CD14-positive monocyte (primary cell): ENCODE measurements around the gene MOB3B. TPM values are rescaled to one million over a fixed set of nuclear protein-coding genes. Genes with fewer than 3 reads are reported as not detected.
A peak's percentile ranks its signal among the peaks of the same experiment; 100 is the strongest.

ENCODE experiments used
- DNase-seq, 3 donors: peaks; one replicate each; pipeline ENCODE4 v3.0.0-alpha.2; 2011 to 2022
- H2AFZ ChIP-seq: 2 replicates; pipeline ENCODE4 v1.6.0; 2012; ENCODE audit warnings: mild to moderate bottlenecking, low read depth, low read length, inconsistent platforms; ENCODE audit not compliant: insufficient read depth, poor library complexity, severe bottlenecking
- H3K27ac ChIP-seq, 2 donors: 1 replicate in 1 of 2; 2 replicates in 1 of 2; pipeline ENCODE4 v1.5.1; 2012 to 2013; ENCODE audit warnings: low read length in 2 of 2, control low read depth in 1 of 2, inconsistent platforms in 1 of 2, low read depth in 1 of 2, mild to moderate bottlenecking in 1 of 2
- H3K27me3 ChIP-seq, 2 donors: one replicate each; pipeline versions ENCODE4 v1.6.0 to v1.6.1; 2011 to 2013; ENCODE audit warnings: low read length in 2 of 2; ENCODE audit not compliant: control insufficient read depth in 2 of 2, insufficient read depth in 2 of 2
- H3K36me3 ChIP-seq, 2 donors: replicated peaks in 1 of 2; 1 replicate in 1 of 2; 2 replicates in 1 of 2; pipeline versions ENCODE4 v1.5.1 to v1.6.1; 2012 to 2013; ENCODE audit warnings: low read length in 2 of 2, control low read depth in 1 of 2, inconsistent platforms in 1 of 2, mild to moderate bottlenecking in 1 of 2; ENCODE audit not compliant: insufficient read depth in 2 of 2, control insufficient read depth in 1 of 2
- H3K4me1 ChIP-seq, 2 donors: 1 replicate in 1 of 2; 2 replicates in 1 of 2; pipeline versions ENCODE4 v1.5.1 to v1.6.1; 2012 to 2013; ENCODE audit warnings: low read length in 2 of 2, control low read depth in 1 of 2, inconsistent platforms in 1 of 2, mild to moderate bottlenecking in 1 of 2, moderate library complexity in 1 of 2; ENCODE audit not compliant: insufficient read depth in 2 of 2, control insufficient read depth in 1 of 2
- H3K4me2 ChIP-seq: replicated peaks from 2 replicates; pipeline ENCODE3; 2012; ENCODE audit warnings: low read length, moderate library complexity, mild to moderate bottlenecking; ENCODE audit not compliant: poor library complexity, severe bottlenecking; ENCODE audit errors: extremely low read depth
- H3K4me3 ChIP-seq, 3 experiments: fragments of 200-600 bp in 1 of 3; sonication (generic) in 1 of 3; replicated peaks in 1 of 3; 1 replicate in 2 of 3; 2 replicates in 1 of 3; pipeline ENCODE4 v1.5.1; 2011 to 2013; ENCODE audit warnings: low read length in 3 of 3, mild to moderate bottlenecking in 3 of 3, control low read depth in 2 of 3, low read depth in 2 of 3, inconsistent platforms in 1 of 3, moderate library complexity in 1 of 3
- H3K79me2 ChIP-seq: 2 replicates; pipeline ENCODE4 v1.6.0; 2012; ENCODE audit warnings: mild to moderate bottlenecking, control low read depth, inconsistent platforms, low read length, moderate library complexity; ENCODE audit not compliant: insufficient read depth
- H3K9ac ChIP-seq: 2 replicates; pipeline ENCODE4 v1.6.0; 2017; ENCODE audit warnings: low read length, mild to moderate bottlenecking; ENCODE audit not compliant: insufficient read depth, poor library complexity, severe bottlenecking
- H3K9me3 ChIP-seq, 2 donors: replicated peaks in 1 of 2; 1 replicate in 1 of 2; 2 replicates in 1 of 2; pipeline versions ENCODE4 v1.5.1 to v1.6.1; 2012 to 2013; ENCODE audit warnings: low read length in 2 of 2, control low read depth in 1 of 2; ENCODE audit not compliant: control insufficient read depth in 1 of 2, insufficient read depth in 1 of 2
- H4K20me1 ChIP-seq: 2 replicates; pipeline ENCODE4 v1.6.0; 2012; ENCODE audit warnings: mild to moderate bottlenecking, low read length, control low read depth, moderate library complexity; ENCODE audit not compliant: insufficient read depth
- H3K27ac Mint-ChIP-seq, 7 donors: one replicate each; pipeline ENCODE4 v1.8.0; 2020; ENCODE audit warnings: mild to moderate bottlenecking in 7 of 7, mixed read lengths in 7 of 7, moderate library complexity in 6 of 7, inconsistent platforms in 2 of 7
- H3K27me3 Mint-ChIP-seq, 3 donors: one replicate each; pipeline ENCODE4 v1.8.0; 2021 to 2022; ENCODE audit warnings: low read depth in 3 of 3, mild to moderate bottlenecking in 3 of 3, mixed read lengths in 3 of 3, moderate library complexity in 3 of 3, inconsistent platforms in 1 of 3
- H3K36me3 Mint-ChIP-seq, 2 donors: one replicate each; pipeline ENCODE4 v1.8.0; 2020; ENCODE audit warnings: mixed read lengths in 2 of 2, inconsistent platforms in 1 of 2, mild to moderate bottlenecking in 1 of 2
- H3K4me1 Mint-ChIP-seq: one replicate; pipeline ENCODE4 v1.8.0; 2020; ENCODE audit warnings: mild to moderate bottlenecking, mixed read lengths
- H3K4me3 Mint-ChIP-seq, 2 donors: one replicate each; pipeline ENCODE4 v1.8.0; 2020; ENCODE audit warnings: mild to moderate bottlenecking in 2 of 2, mixed read lengths in 2 of 2, moderate library complexity in 1 of 2
- H3K9me3 Mint-ChIP-seq, 7 donors: one replicate each; pipeline ENCODE4 v1.8.0; 2020 to 2022; ENCODE audit warnings: mixed read lengths in 7 of 7, mild to moderate bottlenecking in 6 of 7, moderate library complexity in 6 of 7, inconsistent platforms in 2 of 7
- WGBS: methylation state at CpG from one replicate; pipeline ENCODE4 v1.1.5; 2013; ENCODE audit warnings: missing lambda C conversion rate; ENCODE audit not compliant: insufficient coverage; 5-methylcytosine and 5-hydroxymethylcytosine counted together
- intact Hi-C, 2 donors: fragments of 100-400 bp; cut with micrococcal nuclease; formaldehyde crosslinking; loops; one replicate each; pipeline versions ENCODE4 v1.15.0 to v1.15.1; 2023
- polyA plus RNA-seq, 3 donors: library from polyadenylated mRNA; depleted of rRNA in 1 of 3; unstranded in 2 of 3; stranded (reverse) in 1 of 3; fragments of 300-500 nt in 2 of 3; fragments of >200 nt in 1 of 3; fragmentation: Illumina TruSeq in 2 of 3; gene quantifications; 1 replicate in 2 of 3; 2 replicates in 1 of 3; pipeline ENCODE4 v1.2.3, GENCODE V29; 2012 to 2021
- TF ChIP-seq, protein P1 (sequence below): fragments of 200-600 bp; IDR thresholded peaks from one replicate; pipeline ENCODE4 v1.8.0; 2022; ENCODE audit warnings: antibody characterized with exemption, mild to moderate bottlenecking

Gene MOB3B
- polyA plus RNA-seq, 3 donors: 1.2 to 2.2 (median 1.4) TPM

DNA sequence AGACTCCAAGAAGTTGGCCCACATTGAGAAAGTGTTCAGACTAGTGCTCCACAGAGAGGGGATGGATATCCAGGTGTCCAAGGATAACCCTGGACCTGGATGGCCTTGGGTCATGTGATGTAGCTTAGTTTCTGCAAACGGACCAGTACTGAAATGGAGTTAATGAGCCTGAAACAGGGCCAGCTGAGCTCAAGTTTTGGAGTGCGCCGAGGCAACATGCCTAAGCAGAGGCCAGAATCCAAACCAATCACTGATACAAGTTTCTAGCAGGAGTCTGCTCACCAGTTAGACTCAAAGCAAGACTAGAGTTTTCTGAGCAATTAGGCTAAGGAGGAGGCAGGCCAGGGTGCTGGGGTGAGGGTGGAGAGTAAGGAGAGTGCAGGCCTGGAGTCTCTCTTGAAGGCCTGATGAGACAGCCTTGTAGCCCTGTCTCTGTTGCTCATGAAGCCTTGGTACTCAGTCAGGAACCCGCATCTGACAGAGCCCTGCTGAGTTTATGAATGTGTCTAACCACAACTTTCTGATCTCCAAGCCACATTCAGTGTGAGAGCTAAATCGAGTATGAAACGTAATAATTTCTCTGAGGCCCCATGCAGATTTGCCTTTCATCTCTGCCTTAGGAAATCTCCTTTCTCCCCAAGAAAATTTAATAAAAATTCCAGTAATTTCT lies 163.8 kb downstream of the MOB3B start:
- Histone ChIP-seq H3K4me3 (no peak overlapping the region), H3K27me3 (no peaks in the 10 kb centered on the region), H3K27ac (no peak overlapping the region), H3K79me2 (no peaks in the 10 kb centered on the region), H4K20me1 (no peaks in the 10 kb centered on the region), H2AFZ (no peak overlapping the region), H3K4me1 (peaks cover 10 to 27% of the 10 kb centered on the region in 2 donors), H3K36me3 (no peaks in the 10 kb centered on the region), H3K9ac (no peak overlapping the region), H3K4me2 (no peak overlapping the region), H3K9me3 (no peaks in the 10 kb centered on the region)
- peaks cover 0 to 12% of the 10 kb centered on the region in 2 donors for H3K36me3 Mint-ChIP-seq
- peaks cover 0 to 2% (median 0%) of the 10 kb centered on the region in 7 donors for H3K9me3 Mint-ChIP-seq
- H3K27me3 Mint-ChIP-seq: peaks cover 0 to 3% (median 2%) of the 10 kb centered on the region in 3 donors
- peak overlapping the region in 2 of 7 donors; percentile 11 to 39 for H3K27ac Mint-ChIP-seq
- TF ChIP-seq, protein P1, sequence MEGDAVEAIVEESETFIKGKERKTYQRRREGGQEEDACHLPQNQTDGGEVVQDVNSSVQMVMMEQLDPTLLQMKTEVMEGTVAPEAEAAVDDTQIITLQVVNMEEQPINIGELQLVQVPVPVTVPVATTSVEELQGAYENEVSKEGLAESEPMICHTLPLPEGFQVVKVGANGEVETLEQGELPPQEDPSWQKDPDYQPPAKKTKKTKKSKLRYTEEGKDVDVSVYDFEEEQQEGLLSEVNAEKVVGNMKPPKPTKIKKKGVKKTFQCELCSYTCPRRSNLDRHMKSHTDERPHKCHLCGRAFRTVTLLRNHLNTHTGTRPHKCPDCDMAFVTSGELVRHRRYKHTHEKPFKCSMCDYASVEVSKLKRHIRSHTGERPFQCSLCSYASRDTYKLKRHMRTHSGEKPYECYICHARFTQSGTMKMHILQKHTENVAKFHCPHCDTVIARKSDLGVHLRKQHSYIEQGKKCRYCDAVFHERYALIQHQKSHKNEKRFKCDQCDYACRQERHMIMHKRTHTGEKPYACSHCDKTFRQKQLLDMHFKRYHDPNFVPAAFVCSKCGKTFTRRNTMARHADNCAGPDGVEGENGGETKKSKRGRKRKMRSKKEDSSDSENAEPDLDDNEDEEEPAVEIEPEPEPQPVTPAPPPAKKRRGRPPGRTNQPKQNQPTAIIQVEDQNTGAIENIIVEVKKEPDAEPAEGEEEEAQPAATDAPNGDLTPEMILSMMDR: no peak
- H3K4me1 Mint-ChIP-seq: peaks cover 36% of the 10 kb centered on the region
- intact Hi-C loops: loop anchor here in 1 of 2 donors (5.0 kb wide), 1 partner anchor 34 kb away; no protein-coding TSS in a partner anchor
- 57% methylated on average over 5 of the region's 6 CpGs for WGBS
- no peak for DNase-seq
- no peak overlapping the region for H3K4me3 Mint-ChIP-seq

DNA sequence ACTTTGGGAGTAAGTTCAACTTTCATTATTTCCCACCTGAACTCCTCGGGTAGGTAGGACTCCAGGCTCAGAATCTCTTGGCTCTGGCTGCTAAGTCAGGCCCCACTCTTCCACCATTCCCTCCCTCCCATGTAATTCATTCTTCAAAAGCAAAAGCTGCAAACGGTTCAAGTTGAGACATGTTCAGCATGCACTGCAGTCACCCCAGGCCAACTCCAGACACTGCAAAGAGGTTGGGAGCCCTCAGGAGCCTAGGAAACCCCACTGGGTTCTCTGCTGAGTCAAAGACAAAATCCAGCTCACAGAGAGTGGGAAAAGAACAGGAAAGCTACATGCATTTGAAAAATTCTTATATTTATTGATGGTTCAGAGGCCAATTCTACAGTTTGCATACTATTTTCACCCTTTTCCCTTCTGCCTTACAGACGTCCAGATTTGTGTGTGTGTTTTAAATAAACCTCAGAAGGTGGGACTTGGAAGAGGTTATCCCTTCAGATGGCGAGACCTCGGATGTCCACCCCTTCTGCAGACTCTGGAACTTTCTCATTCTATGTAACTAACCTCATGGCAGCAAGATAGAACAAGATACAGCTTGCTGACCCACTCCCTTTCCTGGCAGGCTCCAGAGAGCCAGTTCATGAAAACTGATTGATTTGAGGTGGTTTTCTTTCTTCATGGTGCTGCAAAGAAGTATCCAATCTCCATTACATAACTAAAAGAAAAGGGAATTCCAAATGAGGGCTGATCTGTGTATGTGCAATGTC lies 167.0 kb downstream of the MOB3B start:
- Mint-ChIP-seq H3K27ac (peak overlapping the region in 1 of 7 donors; percentile 60), H3K4me3 (no peak overlapping the region), H3K4me1 (peaks cover 21% of the 10 kb centered on the region), H3K36me3 (peaks cover 11 to 20% of the 10 kb centered on the region in 2 donors), H3K27me3 (peaks cover 0 to 3% (median 2%) of the 10 kb centered on the region in 3 donors), H3K9me3 (peaks cover 0 to 2% (median 0%) of the 10 kb centered on the region in 7 donors)
- Histone ChIP-seq H3K9me3 (no peaks in the 10 kb centered on the region), H4K20me1 (no peaks in the 10 kb centered on the region), H3K4me2 (no peak overlapping the region), H3K36me3 (peaks cover 0 to 11% of the 10 kb centered on the region in 2 donors), H2AFZ (no peak overlapping the region), H3K4me3 (no peak overlapping the region), H3K27ac (no peak overlapping the region), H3K9ac (no peak overlapping the region), H3K4me1 (peaks cover 2 to 15% of the 10 kb centered on the region in 2 donors), H3K27me3 (no peaks in the 10 kb centered on the region), H3K79me2 (no peaks in the 10 kb centered on the region)
- no peak for DNase-seq
- intact Hi-C loops: no loop called here
- TF ChIP-seq, protein P1: no peak
- WGBS: 100% methylated on average over 2 of the region's 5 CpGs
